ENCODE data around the gene MAGEA2.
"Not testable (repeated sequence)": the region's sequence is repeated elsewhere in the genome, so short reads cannot be mapped to it uniquely, and the experiment has no call there.

The MAGEA2 gene

DNA sequence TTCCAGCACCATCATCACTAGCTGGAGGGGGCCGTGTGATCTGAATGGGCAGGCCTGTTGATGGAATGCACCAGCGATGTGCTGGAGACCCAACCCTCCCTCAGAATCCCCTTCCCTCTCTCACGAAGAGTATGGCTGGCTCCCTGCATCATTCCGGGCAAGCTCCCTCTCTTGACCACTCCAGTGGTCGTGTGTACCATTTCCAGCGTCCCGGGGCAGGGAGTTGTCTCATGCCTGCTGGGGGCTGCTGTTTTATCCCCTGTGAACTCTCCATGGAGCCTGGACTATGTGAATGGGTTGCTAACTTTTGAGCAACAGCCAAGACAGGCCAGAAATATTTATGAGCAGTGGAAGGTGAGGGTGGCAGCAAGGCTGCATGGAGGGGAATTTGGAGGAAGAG lies 28.2 kb downstream of the MAGEA2 start:
- TF ChIP-seq PPARA (CRISPR knock-in tag; IDR thresholded peaks at IDR 0.05; ENCODE audit: borderline replicate concordance) (no peak), ZFP30 (CRISPR knock-in tag; IDR thresholded peaks at IDR 0.05) (no peak), OSR1 (CRISPR knock-in tag; IDR thresholded peaks at IDR 0.05) (no peak), SNAI2 (CRISPR knock-in tag; IDR thresholded peaks at IDR 0.05) (no peak), ZNF565 (CRISPR knock-in tag; conservative IDR thresholded peaks at IDR 0.05; ENCODE audit: low read depth) (no peak)
- TF ChIP-seq, protein P1, sequence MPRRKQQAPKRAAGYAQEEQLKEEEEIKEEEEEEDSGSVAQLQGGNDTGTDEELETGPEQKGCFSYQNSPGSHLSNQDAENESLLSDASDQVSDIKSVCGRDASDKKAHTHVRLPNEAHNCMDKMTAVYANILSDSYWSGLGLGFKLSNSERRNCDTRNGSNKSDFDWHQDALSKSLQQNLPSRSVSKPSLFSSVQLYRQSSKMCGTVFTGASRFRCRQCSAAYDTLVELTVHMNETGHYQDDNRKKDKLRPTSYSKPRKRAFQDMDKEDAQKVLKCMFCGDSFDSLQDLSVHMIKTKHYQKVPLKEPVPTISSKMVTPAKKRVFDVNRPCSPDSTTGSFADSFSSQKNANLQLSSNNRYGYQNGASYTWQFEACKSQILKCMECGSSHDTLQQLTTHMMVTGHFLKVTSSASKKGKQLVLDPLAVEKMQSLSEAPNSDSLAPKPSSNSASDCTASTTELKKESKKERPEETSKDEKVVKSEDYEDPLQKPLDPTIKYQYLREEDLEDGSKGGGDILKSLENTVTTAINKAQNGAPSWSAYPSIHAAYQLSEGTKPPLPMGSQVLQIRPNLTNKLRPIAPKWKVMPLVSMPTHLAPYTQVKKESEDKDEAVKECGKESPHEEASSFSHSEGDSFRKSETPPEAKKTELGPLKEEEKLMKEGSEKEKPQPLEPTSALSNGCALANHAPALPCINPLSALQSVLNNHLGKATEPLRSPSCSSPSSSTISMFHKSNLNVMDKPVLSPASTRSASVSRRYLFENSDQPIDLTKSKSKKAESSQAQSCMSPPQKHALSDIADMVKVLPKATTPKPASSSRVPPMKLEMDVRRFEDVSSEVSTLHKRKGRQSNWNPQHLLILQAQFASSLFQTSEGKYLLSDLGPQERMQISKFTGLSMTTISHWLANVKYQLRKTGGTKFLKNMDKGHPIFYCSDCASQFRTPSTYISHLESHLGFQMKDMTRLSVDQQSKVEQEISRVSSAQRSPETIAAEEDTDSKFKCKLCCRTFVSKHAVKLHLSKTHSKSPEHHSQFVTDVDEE (CRISPR knock-in tag; IDR thresholded peaks at IDR 0.05): no peak
- no peak for ATAC-seq

DNA sequence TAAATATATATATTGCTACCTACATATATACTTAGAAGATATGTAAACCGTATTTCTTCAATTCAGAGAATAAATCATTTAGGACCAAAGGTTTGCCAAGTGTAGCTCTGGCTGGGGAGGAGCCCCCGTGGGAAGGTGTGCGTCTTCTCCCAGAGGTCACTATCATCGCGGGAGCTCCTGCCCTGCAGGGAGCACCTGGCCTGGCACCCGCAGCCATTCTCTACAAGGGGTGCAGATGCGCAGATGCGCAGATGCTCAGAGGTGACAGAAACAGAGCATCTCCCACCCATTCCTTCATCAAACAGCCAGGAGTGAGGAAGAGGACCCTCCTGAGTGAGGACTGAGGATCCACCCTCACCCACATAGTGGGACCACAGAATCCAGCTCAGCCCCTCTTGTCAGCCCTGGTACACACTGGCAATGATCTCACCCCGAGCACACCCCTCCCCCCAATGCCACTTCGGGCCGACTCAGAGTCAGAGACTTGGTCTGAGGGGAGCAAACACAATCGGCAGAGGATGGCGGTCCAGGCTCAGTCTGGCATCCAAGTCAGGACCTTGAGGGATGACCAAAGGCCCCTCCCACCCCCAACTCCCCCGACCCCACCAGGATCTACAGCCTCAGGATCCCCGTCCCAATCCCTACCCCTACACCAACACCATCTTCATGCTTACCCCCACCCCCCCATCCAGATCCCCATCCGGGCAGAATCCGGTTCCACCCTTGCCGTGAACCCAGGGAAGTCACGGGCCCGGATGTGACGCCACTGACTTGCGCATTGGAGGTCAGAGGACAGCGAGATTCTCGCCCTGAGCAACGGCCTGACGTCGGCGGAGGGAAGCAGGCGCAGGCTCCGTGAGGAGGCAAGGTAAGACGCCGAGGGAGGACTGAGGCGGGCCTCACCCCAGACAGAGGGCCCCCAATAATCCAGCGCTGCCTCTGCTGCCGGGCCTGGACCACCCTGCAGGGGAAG lies 39.5 kb downstream of the MAGEA2 start, which contains the start of gene MAGEA2B:
Gene MAGEA2B, plus strand, starts transcription at position 814 of the 973 bp plus-strand sequence. CDS start 2,479 bp downstream, outside the sequence.
- peak; percentile 92 for ATAC-seq

DNA sequence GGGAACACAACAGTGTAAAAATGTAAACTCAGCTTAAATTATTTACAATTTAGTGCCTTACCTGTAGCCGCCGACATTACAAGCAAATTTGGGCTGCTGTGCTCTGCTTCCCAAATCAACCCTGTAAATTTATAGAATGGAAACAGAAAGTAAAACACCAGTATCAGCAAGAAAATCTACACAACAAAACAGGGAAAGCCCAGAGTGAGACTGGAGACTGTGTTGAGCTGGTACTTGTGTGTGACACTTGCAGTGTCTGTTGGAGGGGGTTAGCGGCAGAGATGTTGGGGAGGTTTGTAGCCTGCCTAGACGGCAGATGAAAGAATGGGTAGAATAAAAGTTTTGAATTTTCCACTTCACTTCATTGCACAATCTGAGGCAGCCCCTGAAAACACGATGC lies 40.4 kb downstream of the MAGEA2 start:
- ATAC-seq: not testable (repeated sequence)

DNA sequence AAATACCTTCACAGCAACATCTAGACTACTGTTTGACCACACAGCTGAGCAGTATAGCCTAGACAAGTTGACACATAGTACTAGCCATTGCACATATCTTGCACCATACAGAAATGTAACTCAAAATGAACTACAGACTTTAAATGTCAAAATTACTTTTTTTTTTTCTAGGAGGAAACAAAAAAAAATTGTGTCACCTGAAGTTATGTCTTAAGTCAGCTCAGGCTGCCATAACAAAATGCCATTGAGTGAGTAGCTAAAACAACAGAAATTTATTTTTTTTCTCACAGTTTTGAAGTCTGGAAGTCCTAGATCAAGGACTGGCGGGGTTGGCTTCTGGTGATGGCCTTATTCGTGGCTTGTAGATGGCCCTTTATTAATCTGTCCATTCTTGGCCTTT lies 44.5 kb downstream of the MAGEA2 start, which contains the start of gene CSAG2:
Gene CSAG2, minus strand, starts transcription at position 101 of the 400 bp plus-strand sequence. CDS start 161 bp downstream, outside the sequence.
- ATAC-seq: not testable (repeated sequence)

DNA sequence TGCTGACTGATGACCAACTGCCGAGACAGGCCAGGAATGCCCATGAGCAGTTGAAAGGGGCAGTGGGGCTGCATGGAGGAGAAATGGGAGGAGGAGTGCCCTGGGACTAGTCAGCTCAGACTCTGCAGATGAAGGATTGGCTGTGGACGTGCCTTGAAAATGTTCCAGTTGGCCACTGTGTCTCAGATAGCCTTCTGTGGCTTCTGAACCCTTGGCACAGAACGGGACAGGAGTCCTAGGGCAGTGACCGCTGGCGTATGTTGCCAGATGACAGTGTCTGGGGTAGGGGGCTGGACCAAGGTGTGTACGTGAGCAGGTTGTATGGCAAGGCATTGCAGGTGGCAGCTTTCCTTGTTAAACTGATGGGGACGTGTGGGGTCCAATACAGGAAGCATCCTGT lies 47.1 kb downstream of the MAGEA2 start:
- not testable (repeated sequence) for ATAC-seq

DNA sequence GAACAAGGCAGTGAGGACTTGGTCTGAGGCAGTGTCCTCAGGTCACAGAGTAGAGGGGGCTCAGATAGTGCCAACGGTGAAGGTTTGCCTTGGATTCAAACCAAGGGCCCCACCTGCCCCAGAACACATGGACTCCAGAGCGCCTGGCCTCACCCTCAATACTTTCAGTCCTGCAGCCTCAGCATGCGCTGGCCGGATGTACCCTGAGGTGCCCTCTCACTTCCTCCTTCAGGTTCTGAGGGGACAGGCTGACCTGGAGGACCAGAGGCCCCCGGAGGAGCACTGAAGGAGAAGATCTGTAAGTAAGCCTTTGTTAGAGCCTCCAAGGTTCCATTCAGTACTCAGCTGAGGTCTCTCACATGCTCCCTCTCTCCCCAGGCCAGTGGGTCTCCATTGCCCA lies 53.3 kb downstream of the MAGEA2 start:
- ATAC-seq: not testable (repeated sequence)

All from SK-N-SH treated with all-trans-retinoic acid at 6 μM for 48 hours (cell line).